GM13976 (cell line): ENCODE data around the gene KIAA0753.

ENCODE experiments used
- DNase-seq: peaks from one replicate; pipeline ENCODE4 v3.0.0; 2012; ENCODE audit warnings: low spot score
- CTCF ChIP-seq: IDR thresholded peaks from 2 replicates; pipeline ENCODE4 v1.5.1; 2012; ENCODE audit warnings: borderline replicate concordance, mild to moderate bottlenecking; ENCODE audit not compliant: insufficient read depth; ENCODE audit errors: extremely low read depth, missing control alignments, control extremely low read depth
- in situ Hi-C: fragments of 300-500 bp; cut with MboI; formaldehyde crosslinking; loops from one replicate; pipeline ENCODE4 v1.12.0; 2022; ENCODE audit warnings: low sequenced_read_pairs, mixed read lengths, inconsistent platforms; ENCODE audit not compliant: unreplicated experiment

Gene KIAA0753

DNA sequence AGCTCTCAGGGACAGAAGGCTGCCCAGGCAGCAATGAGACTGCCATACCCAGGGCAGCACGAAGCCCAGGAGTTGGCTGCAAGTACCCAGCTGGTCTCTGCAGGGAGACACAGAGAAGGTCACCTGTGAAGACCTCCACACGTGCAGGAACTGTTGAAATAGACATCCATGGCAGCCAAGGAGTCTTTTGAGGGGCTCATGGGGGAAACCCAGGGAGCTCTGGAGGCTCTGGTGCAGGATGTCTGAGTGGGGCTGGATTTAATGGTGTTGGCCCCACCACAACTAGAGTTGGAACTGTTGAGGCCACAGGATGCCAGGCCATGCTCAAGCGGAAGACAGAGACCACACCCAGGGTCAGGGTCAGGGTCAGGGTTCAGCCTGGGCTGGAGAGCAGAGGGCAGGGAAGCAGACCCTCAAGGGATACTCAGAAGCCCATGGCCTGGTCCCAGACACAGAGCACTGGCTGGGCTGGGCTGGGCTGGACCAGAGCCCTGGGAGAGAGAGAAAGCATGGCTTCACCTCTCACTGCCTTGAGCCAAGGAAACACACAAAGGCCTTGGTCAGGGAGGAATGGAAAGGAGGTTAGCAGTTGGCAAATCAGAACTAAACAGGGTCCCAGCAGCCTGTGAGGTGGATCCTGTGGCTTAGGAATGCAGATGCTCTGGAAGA is 105.5 kb downstream of the KIAA0753 start:
- in situ Hi-C loops, result no loop called here
- no peak for TF ChIP-seq CTCF
- DNase-seq, result no peak

- in situ Hi-C loops, result no loop called here
- no peak for TF ChIP-seq CTCF
- no peak for DNase-seq
Observed at GRCh38 chr17:6532441-6532885, 108.0 kb downstream of the KIAA0753 start.

DNA sequence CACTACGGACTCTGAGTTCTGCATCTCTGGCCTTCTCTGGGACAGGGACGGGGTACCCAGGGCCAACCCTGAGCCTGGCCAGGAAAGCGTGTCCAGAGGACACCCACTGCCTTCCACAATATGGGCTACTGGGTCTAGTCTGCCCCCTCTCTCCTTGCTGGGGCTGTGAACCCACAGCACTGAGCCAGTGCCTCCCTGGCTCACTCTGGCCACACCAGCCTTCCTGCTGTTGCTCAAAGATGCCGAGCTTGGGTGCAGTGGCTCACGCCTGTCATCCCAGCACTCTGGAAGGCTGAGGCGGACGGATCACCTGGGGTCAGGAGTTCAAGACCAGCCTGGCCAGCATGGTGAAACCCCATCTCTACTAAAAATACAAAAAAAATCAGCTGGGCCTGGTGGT is 108.9 kb downstream of the KIAA0753 start:
- in situ Hi-C loops, result no loop called here
- no peak for DNase-seq
- TF ChIP-seq CTCF, result no peak

DNA sequence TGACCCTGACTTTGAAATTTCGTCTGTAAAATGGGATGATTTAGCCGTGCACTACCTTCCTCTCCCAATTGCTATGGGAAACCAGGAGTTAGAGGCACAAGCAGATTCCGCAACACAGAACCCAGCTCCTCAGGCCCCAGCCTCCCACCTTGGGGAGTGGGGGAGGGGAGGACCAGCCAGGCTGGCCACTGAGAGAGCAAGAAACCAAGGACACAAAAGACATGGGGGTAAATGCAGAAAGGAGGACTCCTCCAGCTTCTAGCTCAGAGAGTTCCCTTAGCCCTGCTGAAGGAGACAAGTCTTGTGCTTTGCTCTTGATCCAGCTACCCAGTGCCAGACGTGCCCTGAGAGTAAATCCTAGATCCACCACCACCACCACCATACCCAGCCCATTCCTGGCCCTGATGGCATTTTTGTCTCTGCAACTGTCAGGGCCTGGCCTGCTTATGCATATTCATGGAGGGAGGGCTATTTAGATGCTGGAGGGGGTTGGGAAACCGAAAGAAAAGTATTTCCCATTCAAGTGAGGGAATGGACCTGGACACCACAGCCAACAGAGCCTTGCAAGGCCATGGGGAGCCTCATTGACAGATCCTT is 110.1 kb downstream of the KIAA0753 start:
- no peak for TF ChIP-seq CTCF
- in situ Hi-C loops, result no loop called here
- DNase-seq, result no peak

DNA sequence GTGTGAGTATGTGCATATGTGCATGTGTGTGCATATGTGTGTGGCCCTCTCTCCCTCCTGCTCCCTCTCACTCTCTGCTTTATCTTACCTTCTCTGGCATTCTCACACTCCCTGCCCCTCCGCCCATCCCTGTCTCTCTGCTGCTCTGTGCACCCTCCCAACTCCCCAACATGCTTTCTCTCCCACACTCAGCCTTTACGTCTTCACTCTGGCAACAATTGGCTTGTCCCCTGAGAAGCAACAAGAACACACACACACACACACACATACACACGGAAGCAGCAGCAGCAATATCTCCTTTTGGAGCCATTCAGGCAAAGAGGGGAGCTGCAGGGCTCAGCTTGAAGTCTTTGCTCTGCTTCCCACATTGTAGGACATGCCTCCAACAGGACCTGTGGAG is 112.0 kb downstream of the KIAA0753 start:
- no peak for DNase-seq
- no peak for TF ChIP-seq CTCF
- in situ Hi-C loops, result no loop called here
